Right renal cortex interstitium (tissue), 3 donors: ENCODE data around the gene KLF4. TPM values are rescaled to one million over a fixed set of nuclear protein-coding genes. Genes with fewer than 3 reads are reported as not detected.
"Not testable (repeated sequence)": the region's sequence is repeated elsewhere in the genome, so short reads cannot be mapped to it uniquely, and the experiment has no call there.

Source experiments
- DNase-seq, 3 donors: peaks; one replicate each; pipeline ENCODE4 v3.0.0-alpha.2; 2013; ENCODE audit warnings: low read depth in 3 of 3, low spot score in 2 of 3
- polyA plus RNA-seq, 3 donors: library from polyadenylated mRNA; unstranded; fragments of 120-200 nt; gene quantifications; one replicate each; pipeline ENCODE4 v1.2.1, GENCODE V29; 2013; ENCODE audit not compliant: insufficient read length in 3 of 3

The KLF4 gene
- polyA plus RNA-seq: 1 to 10 TPM; 6.4 to 7.0 (median 6.6) TPM

DNA sequence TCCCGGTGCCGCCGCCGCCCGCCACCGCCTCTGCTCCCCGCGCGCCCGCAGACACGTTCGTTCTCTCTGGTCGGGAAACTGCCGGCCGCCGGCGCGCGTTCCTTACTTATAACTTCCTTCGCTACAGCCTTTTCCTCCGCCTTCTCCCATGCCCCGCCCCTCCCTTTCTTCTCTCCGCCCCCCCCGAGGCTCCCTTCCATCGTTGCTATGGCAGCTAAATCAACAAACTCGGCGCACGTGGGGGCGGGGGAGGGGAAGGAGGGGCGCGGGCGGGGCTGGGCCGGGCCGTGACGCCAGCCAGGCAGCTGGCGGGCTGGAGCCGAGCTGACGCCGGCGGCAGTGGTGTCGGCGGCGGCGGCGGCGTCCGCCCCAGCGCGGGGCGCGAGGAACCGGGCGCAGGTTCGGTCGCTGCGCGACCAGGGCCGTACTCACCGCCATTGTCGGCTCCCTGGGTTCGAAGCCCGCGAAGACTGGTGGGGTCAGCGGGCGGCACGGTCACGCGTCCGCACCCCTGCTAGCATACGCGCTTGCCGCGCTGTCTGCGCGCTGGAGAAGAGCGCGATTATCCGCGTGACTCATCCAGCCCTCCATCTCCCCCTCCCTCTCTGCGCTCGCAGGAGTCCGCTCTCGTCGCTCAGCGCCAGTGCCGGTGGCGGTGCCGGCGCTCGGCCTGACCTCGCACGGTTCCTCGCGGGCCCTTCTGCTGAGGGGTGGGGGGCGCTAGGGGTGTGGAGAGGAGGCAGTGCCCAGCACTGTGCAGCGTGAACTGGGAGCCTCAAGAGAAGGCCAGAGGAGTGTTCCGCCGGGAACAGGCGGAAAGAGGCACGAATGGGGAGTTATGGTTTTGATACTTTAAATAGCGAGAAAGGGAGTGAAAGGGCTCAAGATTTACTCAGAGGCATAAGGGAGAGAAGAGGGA lies at the start of gene KLF4:
Gene KLF4 (minus strand): TSS at position 83 of the 919 bp plus-strand sequence. CDS start 597 bp downstream, outside the sequence.
- peak in 1 of 3 donors; percentile 89 for DNase-seq

DNA sequence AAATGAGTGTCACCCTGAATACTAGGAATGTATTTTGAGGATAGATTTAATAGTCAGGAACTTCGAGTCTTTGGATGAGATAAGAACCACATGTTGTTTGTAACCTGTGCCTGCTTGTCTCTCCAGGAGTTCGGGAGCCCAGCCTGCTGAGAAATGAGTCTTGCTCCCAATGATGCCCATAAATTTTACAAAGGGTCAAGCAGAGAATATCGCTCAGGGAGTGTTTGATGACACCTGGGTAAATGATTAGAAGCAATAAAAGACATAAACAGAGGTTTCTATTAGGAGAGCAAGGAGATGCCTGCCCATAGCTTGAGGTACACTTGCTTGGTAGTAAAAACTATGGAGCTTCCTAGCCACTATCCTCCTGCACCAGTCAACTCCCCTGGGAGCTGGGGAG lies 46.9 kb upstream of the KLF4 start:
- no peak for DNase-seq

DNA sequence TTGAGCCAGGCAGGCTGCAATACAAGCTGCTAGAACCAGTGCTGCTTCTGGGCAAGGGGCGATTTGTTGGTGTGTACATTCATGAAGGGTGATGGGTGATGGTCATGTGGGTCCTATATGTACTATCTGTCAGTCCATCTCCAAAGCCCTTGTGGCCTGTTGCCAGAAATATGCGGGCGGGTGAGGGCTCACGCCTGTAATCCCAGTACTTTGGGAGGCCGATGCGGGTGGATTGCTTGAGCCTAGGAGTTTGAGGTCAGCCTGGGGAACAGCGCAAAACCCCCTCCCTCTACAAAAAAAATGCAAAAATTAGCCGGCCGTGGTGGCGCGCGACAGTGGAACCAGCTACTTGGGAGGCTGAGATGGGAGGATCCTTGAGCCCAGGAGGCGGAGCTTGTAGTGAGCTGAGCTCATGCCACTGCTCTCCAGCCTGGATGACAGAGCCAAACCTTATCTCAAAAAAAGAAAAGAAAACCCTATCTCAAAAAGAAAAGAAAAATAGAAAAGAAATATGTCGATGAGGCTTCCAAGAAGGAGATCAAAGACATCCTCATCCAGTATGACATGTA lies 45.0 kb upstream of the KLF4 start:
- no peak for DNase-seq

DNA sequence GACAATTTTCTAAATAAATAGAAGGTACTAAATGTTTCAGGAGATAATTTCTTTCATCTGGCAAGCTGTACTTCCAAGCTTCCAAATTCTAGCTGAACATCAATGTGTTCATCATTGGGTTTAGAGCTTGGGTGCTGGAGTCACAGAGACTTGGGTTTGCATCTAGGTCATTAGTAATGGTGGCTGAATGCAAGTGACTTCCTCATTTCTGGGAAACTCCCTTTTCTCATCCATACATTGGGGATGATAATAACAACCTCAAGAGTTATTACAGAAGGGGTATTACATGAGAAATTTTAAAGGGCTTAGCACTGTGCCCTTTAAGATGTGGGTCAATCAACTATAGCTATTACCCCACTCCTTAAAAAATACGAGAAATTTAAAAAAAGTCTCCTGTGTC lies 41.1 kb upstream of the KLF4 start:
- DNase-seq: no peak

DNA sequence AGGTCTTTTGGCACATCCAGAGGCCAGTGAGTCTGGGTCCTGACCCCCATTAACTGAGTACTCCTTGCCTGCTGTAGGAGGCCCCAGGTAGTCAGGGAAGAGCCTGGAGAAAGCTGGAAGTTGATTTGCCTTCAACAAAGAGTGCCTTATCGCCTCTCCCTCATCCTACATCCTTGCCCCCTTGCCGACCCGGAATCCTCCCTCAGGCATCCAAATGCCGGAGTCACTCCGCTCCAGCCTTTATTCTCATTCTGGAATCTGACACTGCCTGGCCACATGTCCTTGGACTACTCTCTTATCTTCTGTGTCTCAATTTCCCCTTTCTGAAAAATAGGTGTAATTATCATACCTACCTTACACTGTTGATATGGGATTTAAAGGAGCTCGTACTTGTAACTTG lies 39.1 kb upstream of the KLF4 start:
- DNase-seq: no peak

DNA sequence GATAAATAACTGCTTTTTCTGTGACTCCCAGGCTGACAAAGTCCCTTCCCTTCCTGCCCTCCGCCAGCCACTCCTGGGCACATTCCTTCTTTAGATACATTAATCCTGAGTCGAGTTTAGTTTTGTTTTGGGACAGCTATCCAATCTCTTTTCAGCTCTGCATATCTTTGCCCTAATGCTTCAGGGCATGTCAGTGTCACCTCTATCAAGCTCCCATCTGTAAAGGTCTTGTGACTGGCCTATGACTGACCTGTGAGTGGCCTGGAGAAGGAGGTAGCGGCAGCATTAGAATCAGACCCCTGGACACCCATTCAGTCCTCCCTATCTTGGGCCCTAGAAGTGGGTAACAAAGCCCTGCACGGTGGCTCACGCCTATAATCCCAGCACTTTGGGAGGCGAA lies 34.0 kb upstream of the KLF4 start:
- no peak for DNase-seq

DNA sequence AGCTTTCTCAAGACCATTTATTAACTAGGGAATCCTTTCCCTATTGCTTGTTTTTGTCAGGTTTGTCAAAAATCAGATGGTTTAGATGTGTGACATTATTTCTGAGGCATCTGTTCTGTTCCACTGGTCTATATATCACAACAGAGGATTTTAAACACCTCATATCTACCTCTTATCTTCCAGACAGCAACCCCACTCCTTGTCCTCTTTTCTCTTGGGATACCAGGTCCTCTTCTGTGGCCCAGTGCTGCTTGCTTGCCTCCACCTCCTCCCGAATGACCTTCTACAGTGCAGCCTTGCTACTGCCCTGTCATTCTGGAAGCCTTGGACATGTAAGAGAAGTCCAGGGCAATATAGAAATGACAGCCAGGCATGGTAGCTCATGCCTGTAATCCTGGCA lies 30.6 kb upstream of the KLF4 start:
- no peak for DNase-seq

DNA sequence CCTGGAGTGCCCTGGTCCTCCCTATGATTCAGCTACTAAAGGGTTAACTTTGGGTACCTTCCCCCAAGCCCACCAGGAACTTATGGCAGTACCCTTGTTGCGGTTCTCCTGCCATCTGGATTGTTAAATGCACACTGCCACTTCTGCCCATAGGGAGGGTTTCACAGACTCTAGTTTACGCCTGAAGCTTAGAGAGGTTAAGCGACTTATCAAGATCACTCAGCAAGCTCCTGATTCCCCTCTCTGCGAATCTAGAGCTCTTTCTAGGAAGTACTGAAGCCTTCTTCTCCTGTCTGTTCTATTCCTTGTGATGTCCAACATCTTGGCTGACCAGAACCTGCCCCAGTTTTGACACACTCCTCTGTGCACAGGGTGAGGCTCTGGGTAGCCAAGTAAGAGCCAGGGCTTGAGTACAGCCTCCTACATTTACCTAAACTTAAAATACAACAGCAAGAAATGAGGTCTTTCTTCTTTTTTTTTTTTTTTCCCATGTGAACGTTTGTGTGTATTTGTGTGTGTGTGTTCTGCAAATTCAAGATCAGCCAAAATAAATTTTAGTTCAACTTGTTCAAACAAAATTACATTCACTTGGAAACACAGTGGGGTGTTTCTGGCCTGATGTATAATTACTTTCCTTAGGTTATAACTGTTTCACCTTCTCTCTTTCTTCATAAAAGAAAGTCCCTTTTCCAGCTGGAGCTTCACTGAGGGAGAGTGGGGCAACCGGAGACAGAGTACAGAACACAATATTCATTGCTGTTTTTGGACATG lies 28.7 kb upstream of the KLF4 start:
- DNase-seq: no peak

DNA sequence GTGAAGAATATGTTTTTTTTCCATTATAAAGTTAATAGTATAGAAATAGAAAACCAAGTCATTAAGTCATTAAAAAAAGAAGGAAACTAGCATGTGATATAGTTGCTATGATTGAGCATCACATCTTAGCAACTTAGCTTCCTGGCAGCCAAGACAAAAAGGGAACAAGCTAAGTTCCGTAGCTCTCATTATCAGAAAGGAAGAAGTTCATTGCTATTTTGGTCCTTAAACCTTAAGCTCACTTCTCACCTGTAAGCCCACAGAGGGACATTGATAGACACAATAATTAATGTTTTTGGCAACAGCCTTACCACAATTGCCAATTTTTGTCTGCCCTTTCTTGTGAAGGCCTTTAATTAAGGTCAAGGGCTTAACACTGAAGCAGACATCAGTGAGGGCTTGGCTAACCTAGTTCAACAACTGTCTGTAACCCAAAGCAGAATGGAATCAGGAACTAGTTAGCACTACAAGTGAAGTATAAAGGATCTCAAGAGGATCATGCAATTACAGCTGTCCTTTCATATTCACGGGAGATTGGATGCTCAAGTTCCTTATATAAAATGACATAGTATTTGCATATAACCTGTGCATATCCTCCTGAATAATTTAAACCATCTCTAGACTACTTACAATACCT lies 24.0 kb upstream of the KLF4 start:
- no peak for DNase-seq

DNA sequence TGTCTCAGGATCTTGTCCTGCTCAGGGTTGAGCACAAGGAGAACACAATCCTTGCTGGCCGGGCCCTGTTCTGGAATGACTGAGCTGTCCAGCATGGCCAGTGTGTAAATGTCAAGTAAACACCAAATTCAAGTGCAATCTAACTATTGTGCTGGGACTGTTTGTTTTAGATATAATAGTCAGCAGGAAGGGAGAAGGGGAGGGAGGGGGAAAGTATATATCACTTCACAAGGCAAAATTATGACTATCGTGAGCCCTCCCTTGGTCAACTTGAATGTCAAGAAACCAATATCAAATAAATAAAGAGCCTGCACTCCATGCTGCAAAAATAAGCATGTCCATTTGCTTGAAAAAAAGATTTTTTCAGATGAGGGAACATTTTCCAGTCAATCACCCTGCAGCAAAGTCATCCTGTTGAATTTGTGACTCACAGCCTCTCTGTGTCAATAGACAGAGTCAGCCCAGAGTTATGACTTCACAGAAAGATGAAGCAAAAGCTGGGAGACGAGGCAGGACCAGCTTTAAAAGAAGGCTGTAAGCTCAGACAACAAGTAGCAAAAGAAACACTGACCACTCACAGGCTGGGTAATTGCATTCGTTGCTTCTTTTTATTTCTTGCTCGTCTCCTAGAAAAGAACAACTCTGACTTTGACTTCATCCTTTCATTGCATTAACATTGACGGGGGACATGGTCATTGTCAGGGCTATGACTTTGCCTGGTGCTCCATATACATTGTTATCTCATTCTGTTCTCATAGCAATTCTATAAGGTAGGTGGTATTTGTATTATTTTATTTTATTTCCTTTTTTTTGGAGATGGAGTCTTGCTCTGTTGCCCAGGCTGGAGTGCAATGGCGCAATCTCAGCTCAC lies 15.3 kb upstream of the KLF4 start:
- no peak for DNase-seq

DNA sequence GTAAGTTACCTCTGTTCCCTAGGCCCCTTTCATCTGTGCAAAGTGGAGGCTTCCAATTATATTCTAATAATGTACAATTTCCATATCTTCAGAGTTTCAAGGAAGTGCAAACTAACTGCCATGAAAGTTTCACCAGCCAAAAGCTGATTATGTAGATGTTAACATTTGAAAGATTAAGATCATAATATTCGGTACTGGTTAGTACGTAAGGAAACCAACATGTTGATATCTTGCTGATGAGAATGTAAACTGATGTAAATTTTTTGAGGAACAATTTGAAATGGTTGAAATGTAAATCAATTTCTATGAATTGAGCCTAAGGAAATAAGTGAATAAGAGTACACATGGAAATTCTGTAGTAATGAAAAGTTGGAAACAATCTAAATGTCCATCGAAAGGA lies 12.9 kb upstream of the KLF4 start:
- no peak for DNase-seq

DNA sequence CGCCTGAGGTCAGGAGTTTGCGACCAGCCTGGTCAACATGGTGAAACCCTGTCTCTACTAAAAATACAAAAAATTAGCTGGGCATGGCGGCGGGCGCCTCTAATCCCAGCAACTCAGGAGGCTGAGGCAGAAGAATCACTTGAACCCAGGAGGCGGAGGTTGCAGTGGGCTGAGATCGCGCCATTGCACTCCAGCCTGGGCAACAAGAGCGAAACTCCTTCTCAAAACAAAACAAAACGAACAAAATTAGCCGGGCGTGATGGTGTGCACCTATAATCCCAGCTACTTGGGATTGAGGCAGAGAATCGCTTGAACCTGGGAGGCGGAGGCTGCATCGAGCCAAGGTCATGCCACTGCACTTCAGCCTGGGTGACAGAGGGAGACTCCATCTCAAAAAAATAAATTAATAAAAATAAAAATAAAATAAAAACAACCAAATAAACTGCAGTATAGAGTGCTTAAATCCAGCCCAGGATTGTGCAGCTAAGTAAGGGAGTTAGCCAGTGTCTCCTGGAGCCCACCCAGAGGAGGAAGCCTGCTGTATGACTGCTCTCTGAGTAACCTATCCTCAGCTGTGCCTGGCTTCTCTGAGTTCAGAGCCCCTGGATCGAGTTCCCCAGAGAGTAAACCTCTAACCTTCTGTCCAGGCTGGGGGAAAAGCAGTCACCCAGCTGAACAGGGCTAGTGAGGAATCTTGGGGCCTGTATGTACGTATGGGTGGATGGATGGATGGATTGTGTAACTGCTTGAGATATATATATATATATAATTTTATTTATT lies 11.0 kb upstream of the KLF4 start:
- DNase-seq: not testable (repeated sequence)

DNA sequence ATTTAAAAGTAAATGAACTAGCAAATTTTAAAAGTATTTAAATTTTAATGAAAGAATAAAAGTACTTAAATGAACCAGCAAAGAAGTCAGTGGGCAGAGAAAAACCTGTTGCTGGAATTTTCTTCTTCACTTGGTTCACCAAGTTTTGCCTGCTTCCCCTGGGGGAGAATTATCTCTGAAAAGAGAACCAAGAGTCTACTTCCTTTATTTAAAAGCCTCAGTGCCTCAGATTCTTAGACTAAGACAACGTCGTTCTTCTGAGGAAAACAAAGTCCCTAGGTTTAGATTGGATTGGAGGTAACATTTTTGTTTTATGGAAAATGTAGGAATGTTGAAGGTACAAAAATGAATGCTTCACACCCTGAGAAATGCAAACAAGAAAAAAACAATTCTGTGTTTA lies 7.4 kb upstream of the KLF4 start:
- DNase-seq: no peak

DNA sequence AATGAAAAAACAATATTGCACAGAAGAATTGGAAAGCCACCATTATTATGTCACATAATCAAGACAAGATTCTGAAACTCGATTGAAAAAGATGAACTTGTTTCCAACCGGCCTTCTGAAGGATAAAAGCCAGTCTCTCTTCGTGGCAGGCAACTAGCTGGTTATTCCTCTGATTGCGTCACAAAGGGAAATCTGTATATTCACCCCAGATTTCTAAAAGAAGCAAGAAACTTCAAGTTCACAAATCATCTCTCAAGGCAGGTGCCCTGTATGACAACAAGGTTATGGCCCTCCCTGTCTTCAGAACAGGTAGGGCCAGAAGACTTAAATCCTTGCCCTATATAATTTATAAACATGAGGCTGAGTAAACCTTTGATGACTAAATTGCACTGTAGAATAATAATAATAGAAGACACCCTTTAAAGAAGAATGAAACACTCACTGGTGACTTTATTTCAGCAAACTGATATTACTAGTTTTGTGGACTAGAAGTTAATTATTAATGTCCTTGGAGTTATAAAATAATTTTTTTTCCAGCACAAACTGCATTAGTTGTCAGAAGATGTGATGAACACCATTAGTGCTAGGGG lies 2.9 kb upstream of the KLF4 start:
- DNase-seq: no peak

DNA sequence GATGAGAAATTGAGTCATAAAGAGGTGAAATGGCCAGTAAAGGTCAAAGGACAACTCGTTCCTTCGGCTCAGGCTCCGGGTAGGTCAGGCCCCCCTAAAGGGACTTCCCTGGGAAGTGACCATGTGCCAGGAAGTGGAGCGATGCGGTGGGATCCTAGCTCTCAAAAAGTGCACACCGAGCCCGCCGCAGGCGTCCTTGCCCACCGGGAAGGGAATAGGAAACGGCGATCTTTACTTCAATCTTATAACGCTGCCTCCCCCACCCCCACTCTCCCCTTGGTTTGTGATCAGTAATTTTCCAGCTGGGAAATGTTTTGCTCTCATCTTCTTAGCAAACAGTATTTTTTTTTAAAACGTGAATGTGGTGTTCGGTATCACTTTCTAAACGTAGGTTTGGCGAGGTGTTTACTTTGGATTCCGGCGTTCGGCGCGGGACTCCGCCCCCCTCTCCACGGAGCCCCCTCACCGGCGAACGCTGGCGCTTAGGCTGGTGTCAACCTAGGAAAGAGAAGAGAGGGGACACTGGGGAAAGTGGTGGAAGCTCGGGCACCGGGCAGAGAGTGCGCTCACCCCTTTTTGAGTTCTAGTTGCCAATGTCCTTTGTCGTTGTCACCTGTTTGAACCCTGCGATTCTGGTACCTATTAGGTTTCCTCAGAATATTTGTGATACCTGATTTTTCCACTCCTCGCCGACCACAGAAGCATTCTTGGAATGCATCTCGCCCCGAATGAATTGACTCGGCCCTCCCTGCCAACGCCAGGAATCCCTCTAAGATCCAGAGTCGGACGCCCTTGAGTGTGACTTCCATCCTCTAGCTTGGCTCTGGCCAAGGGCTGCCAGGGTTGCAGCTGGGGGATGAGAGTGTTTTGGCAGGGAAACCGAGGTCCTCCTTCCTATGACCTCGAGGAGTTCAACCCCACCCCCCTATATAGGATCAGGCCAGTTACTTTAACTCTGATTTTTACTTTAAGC lies 1.8 kb upstream of the KLF4 start:
- no peak for DNase-seq

DNA sequence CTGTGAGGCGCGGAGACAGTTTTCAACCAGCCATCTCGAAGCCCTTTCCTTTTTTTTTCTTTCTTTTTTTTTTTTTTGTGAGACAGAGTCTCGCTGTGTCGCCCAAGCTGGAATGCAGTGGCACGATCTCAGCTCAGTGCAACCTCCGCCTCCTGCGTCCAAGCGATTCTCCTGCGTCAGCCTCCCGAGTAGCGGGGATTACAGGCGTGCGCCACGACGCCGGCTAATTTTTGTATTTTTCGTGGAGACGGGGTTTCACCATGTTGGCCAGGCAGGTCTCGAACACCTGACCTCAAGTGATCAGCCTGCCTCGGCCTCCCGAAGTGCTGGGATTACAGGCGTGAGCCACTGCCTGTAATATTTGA lies 1.0 kb upstream of the KLF4 start:
- not testable (repeated sequence) for DNase-seq

DNA sequence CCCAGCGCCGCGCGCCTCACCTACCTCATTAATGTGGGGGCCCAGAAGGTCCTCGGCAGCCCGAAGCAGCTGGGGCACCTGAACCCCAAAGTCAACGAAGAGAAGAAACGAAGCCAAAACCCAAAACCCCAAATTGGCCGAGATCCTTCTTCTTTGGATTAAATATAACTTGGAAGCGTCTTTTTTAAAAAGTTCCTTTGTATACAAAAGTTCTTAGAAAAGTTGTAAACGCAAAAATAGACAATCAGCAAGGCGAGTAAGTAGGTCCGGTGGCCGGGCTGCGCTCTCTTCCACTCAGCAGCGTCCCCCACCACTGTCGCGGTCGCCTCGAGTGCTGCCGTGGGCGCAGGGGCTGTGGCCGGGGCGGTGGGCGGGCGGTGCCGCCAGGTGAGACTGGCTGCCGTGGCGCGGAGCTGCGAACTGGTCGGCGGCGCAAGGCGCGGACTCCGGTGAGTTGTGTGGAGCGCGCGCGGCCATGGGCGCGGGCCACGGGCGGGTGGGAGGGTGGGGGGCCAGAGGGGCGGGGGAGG lies 360 bp downstream of the KLF4 start:
- DNase-seq: no peak
